Type B pancreatic cell (in vitro differentiated cells): ENCODE results near the gene PRDM15. TPM values are rescaled to one million over a fixed set of nuclear protein-coding genes. Genes with fewer than 3 reads are reported as not detected.

Source experiments
- DNase-seq: peaks from one replicate; pipeline ENCODE4 v3.0.0; 2021; ENCODE audit warnings: mixed read lengths; ENCODE audit not compliant: unreplicated experiment; ENCODE audit errors: extremely low spot score
- H3K27ac Mint-ChIP-seq: 2 replicates; pipeline ENCODE4 v1.8.0; 2021; ENCODE audit warnings: mild to moderate bottlenecking, mixed read lengths
- H3K27me3 Mint-ChIP-seq: 2 replicates; pipeline ENCODE4 v1.8.0; 2021; ENCODE audit warnings: mixed read lengths
- H3K36me3 Mint-ChIP-seq: 2 replicates; pipeline ENCODE4 v1.8.0; 2021; ENCODE audit warnings: mixed read lengths
- H3K4me1 Mint-ChIP-seq: one replicate; pipeline ENCODE4 v1.8.0; 2021; ENCODE audit warnings: mixed read lengths; ENCODE audit not compliant: unreplicated experiment
- H3K4me3 Mint-ChIP-seq: 2 replicates; pipeline ENCODE4 v1.8.0; 2021; ENCODE audit warnings: mild to moderate bottlenecking, mixed read lengths
- H3K9me3 Mint-ChIP-seq: 2 replicates; pipeline ENCODE4 v1.8.0; 2021; ENCODE audit warnings: mixed read lengths
- CTCF ChIP-seq: fragments of 200-600 bp; sonication (generic); conservative IDR thresholded peaks from 2 replicates; pipeline ENCODE4 v1.5.0; 2021; ENCODE audit warnings: antibody characterized with exemption, mild to moderate bottlenecking
- total RNA-seq: library from RNA; stranded (reverse); gene quantifications from 2 replicates; pipeline ENCODE4 v1.2.1, GENCODE V29; 2021; ENCODE audit warnings: low replicate concordance

The PRDM15 gene
- total RNA-seq, 1 donor from 2014 or later, result 8.8 TPM

- Mint-ChIP-seq H3K4me3 (no peak overlapping the region), H3K27me3 (no peaks in the 10 kb centered on the region), H3K36me3 (peaks cover 4% of the 10 kb centered on the region), H3K4me1 (no peaks in the 10 kb centered on the region), H3K9me3 (no peaks in the 10 kb centered on the region), H3K27ac (no peak overlapping the region)
- DNase-seq, result no peak
- no peak for TF ChIP-seq CTCF
Measured at GRCh38 chr21:41907496-41908258, 28.5 kb upstream of the PRDM15 start.

GRCh38 chr21:41906770-41907169, 27.6 kb upstream of the PRDM15 start:
- DNase-seq, result no peak
- H3K4me3 Mint-ChIP-seq, result no peak overlapping the region
- no peaks in the 10 kb centered on the region for H3K27me3 Mint-ChIP-seq
- no peaks in the 10 kb centered on the region for H3K9me3 Mint-ChIP-seq
- TF ChIP-seq CTCF, result no peak
- peaks cover 8% of the 10 kb centered on the region for H3K36me3 Mint-ChIP-seq
- H3K27ac Mint-ChIP-seq, result no peak overlapping the region
- no peaks in the 10 kb centered on the region for H3K4me1 Mint-ChIP-seq

GRCh38 chr21:41903559-41904351, 24.6 kb upstream of the PRDM15 start:
- no peaks in the 10 kb centered on the region for H3K9me3 Mint-ChIP-seq
- no peaks in the 10 kb centered on the region for H3K4me1 Mint-ChIP-seq
- no peak for TF ChIP-seq CTCF
- H3K4me3 Mint-ChIP-seq, result no peak overlapping the region
- peaks cover 16% of the 10 kb centered on the region for H3K36me3 Mint-ChIP-seq
- DNase-seq, result no peak
- H3K27me3 Mint-ChIP-seq, result no peaks in the 10 kb centered on the region
- no peak overlapping the region for H3K27ac Mint-ChIP-seq

GRCh38 chr21:41902946-41903345, 23.8 kb upstream of the PRDM15 start:
- H3K9me3 Mint-ChIP-seq, result no peaks in the 10 kb centered on the region
- H3K4me1 Mint-ChIP-seq, result peaks cover 7% of the 10 kb centered on the region
- no peak for DNase-seq
- peaks cover 21% of the 10 kb centered on the region for H3K36me3 Mint-ChIP-seq
- H3K4me3 Mint-ChIP-seq, result no peak overlapping the region
- TF ChIP-seq CTCF, result no peak
- H3K27me3 Mint-ChIP-seq, result no peaks in the 10 kb centered on the region
- H3K27ac Mint-ChIP-seq, result no peak overlapping the region

- Mint-ChIP-seq H3K36me3 (peaks cover 21% of the 10 kb centered on the region), H3K27me3 (no peaks in the 10 kb centered on the region), H3K27ac (no peak overlapping the region)
Measured at GRCh38 chr21:41901782-41902181, 22.6 kb upstream of the PRDM15 start.

More at GRCh38 chr21:41901782-41902181, 22.6 kb upstream of the PRDM15 start:
- Mint-ChIP-seq H3K4me1 (peaks cover 8% of the 10 kb centered on the region), H3K4me3 (no peak overlapping the region), H3K9me3 (no peaks in the 10 kb centered on the region)
- TF ChIP-seq CTCF, result no peak
- DNase-seq, result no peak
